Measurements from ENCODE around the gene ZNF639.

Gene ZNF639

GRCh38 chr3:179323197-179324110, 623 bp downstream of the ZNF639 start:
- TF ChIP-seq EZH2 (IDR thresholded peaks at IDR 0.05; ENCODE audit: borderline replicate concordance, low read depth, low read length, severe bottlenecking) (no peak), CTCF (IDR thresholded peaks at IDR 0.05; ENCODE audit: borderline replicate concordance, extremely low read depth, low read length, poor library complexity, severe bottlenecking) (no peak)
- H4K20me1 ChIP-seq (ENCODE audit: insufficient read depth, low read length) = peaks cover 15% of the 10 kb centered on the region; the same call in 1 of the 2 replicates
- peak overlapping the region; percentile 94 for H3K9ac ChIP-seq (ENCODE audit: low read depth, low read length)
- H3K27me3 ChIP-seq (ENCODE audit: insufficient read depth, low read length, poor library complexity) = no peaks in the 10 kb centered on the region
- peaks cover 37% of the 10 kb centered on the region for H3K4me1 ChIP-seq (ENCODE audit: insufficient read depth, low read length)
- H3K4me3 ChIP-seq (ENCODE audit: low read depth in 1 of 2, low read length in 2 of 2) = peak overlapping the region; percentile 33 to 86
- ATAC-seq (ENCODE audit: insufficient read depth, low read depth) = peak; percentile 53
- peak overlapping the region; percentile 89 for H2AFZ ChIP-seq (ENCODE audit: low read depth, low read length)
- H3K79me2 ChIP-seq (ENCODE audit: insufficient read depth, low read length) = peaks cover 56% of the 10 kb centered on the region
- peak; percentile 68 for DNase-seq
- peak overlapping the region; percentile 79 for H3K4me2 ChIP-seq (ENCODE audit: insufficient read depth, low read length)
- H3K36me3 ChIP-seq (ENCODE audit: insufficient read depth, low read length) = peaks cover 39% of the 10 kb centered on the region
- H3K27ac ChIP-seq (ENCODE audit: low read length) = peak overlapping the region; percentile 85
- H3K9me3 ChIP-seq (ENCODE audit: insufficient read depth, low read length, severe bottlenecking) = no peaks in the 10 kb centered on the region

DNA sequence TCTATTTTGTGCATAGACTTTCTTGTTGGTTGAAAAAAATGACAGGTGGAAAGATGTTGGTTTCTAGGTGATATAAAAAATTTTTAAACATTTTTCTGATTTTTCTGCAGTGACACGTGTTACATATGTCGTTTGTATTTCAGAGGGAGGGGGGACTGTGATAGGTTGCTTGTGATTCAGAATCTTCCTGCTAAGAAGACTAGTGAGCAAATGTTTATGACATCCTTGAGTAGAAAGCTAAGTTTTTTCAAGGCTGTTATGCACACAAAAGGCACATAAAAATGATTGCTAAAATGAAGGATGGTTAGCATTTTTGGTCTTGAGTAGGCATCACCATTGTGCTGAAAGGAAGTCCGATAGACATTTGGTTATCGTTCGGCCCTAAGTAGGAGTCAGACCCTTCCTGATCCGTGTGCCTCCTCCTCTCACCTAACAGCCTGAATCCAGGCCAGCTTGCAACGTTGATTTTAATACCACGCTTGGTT, 1.5 kb downstream of the ZNF639 start:
- H3K27me3 ChIP-seq (ENCODE audit: insufficient read depth, low read length, poor library complexity) = no peaks in the 10 kb centered on the region
- H3K4me1 ChIP-seq (ENCODE audit: insufficient read depth, low read length) = peaks cover 37% of the 10 kb centered on the region
- peak overlapping the region; percentile 94 for H3K9ac ChIP-seq (ENCODE audit: low read depth, low read length)
- ATAC-seq (ENCODE audit: insufficient read depth, low read depth) = peak; percentile 18; the same call in 1 of the 3 replicates
- peak overlapping the region; percentile 33 to 86 for H3K4me3 ChIP-seq (ENCODE audit: low read depth in 1 of 2, low read length in 2 of 2)
- H2AFZ ChIP-seq (ENCODE audit: low read depth, low read length) = 0 out of 2 replicates have a peak overlapping the region, but pooled peaks have one; percentile 89
- H3K79me2 ChIP-seq (ENCODE audit: insufficient read depth, low read length) = peaks cover 64% of the 10 kb centered on the region
- H3K4me2 ChIP-seq (ENCODE audit: insufficient read depth, low read length) = peak overlapping the region; percentile 79
- H4K20me1 ChIP-seq (ENCODE audit: insufficient read depth, low read length) = peaks cover 15% of the 10 kb centered on the region; the same call in 1 of the 2 replicates
- no peak for DNase-seq
- TF ChIP-seq EZH2 (IDR thresholded peaks at IDR 0.05; ENCODE audit: borderline replicate concordance, low read depth, low read length, severe bottlenecking) (no peak), CTCF (IDR thresholded peaks at IDR 0.05; ENCODE audit: borderline replicate concordance, extremely low read depth, low read length, poor library complexity, severe bottlenecking) (no peak)
- H3K9me3 ChIP-seq (ENCODE audit: insufficient read depth, low read length, severe bottlenecking) = no peaks in the 10 kb centered on the region
- peaks cover 48% of the 10 kb centered on the region for H3K36me3 ChIP-seq (ENCODE audit: insufficient read depth, low read length)
- peak overlapping the region; percentile 85 for H3K27ac ChIP-seq (ENCODE audit: low read length)

DNA sequence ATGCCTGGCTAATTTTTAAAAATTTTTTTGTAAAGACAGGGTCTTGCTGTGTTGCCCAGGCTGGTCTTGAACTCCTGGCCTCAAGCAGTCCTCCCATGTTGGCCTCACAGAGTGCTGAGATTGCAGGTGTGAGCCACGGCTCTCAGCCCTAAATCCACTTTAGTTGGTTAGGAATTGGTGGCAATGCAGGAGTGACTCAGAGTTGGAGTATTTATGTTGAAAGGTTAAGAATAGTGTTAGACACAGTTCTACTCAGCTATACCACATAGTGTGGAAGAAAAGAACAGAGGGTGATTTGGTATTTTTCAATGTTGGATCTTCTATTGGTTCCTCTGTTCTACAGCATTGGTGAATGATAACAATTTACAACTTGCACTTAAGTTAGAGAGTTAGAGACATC, 7.6 kb downstream of the ZNF639 start:
- peaks cover 5% of the 10 kb centered on the region; the same call in 1 of the 2 replicates for H4K20me1 ChIP-seq (ENCODE audit: insufficient read depth, low read length)
- no peaks in the 10 kb centered on the region for H3K9me3 ChIP-seq (ENCODE audit: insufficient read depth, low read length, severe bottlenecking)
- H3K27me3 ChIP-seq (ENCODE audit: insufficient read depth, low read length, poor library complexity) = no peaks in the 10 kb centered on the region
- peaks cover 8% of the 10 kb centered on the region for H3K4me1 ChIP-seq (ENCODE audit: insufficient read depth, low read length)
- H3K9ac ChIP-seq (ENCODE audit: low read depth, low read length) = no peak overlapping the region
- DNase-seq (no peak), ATAC-seq (ENCODE audit: insufficient read depth, low read depth) (no peak)
- H3K27ac ChIP-seq (ENCODE audit: low read length) = no peak overlapping the region
- peaks cover 93% of the 10 kb centered on the region for H3K36me3 ChIP-seq (ENCODE audit: insufficient read depth, low read length)
- TF ChIP-seq EZH2 (IDR thresholded peaks at IDR 0.05; ENCODE audit: borderline replicate concordance, low read depth, low read length, severe bottlenecking) (no peak), CTCF (IDR thresholded peaks at IDR 0.05; ENCODE audit: borderline replicate concordance, extremely low read depth, low read length, poor library complexity, severe bottlenecking) (no peak)
- no peak overlapping the region for H3K4me3 ChIP-seq (ENCODE audit: low read depth in 1 of 2, low read length in 2 of 2)
- no peak overlapping the region for H2AFZ ChIP-seq (ENCODE audit: low read depth, low read length)
- H3K79me2 ChIP-seq (ENCODE audit: insufficient read depth, low read length) = peaks cover 47% of the 10 kb centered on the region
- H3K4me2 ChIP-seq (ENCODE audit: insufficient read depth, low read length) = no peak overlapping the region

All from DND-41 (cell line).